ENCODE results near the gene GPRC5C. TPM values are rescaled to one million over a fixed set of nuclear protein-coding genes. Genes with fewer than 3 reads are reported as not detected.
A peak's percentile ranks its signal among the peaks of the same experiment; 100 is the strongest.

Gene GPRC5C
- total and polyA plus RNA-seq, 9 of the 15 experiments (the other 6 are each of a cell fraction or from before 2014, with no cell fraction given), result 0.28 to 9.0 (median 4.1) TPM

DNA sequence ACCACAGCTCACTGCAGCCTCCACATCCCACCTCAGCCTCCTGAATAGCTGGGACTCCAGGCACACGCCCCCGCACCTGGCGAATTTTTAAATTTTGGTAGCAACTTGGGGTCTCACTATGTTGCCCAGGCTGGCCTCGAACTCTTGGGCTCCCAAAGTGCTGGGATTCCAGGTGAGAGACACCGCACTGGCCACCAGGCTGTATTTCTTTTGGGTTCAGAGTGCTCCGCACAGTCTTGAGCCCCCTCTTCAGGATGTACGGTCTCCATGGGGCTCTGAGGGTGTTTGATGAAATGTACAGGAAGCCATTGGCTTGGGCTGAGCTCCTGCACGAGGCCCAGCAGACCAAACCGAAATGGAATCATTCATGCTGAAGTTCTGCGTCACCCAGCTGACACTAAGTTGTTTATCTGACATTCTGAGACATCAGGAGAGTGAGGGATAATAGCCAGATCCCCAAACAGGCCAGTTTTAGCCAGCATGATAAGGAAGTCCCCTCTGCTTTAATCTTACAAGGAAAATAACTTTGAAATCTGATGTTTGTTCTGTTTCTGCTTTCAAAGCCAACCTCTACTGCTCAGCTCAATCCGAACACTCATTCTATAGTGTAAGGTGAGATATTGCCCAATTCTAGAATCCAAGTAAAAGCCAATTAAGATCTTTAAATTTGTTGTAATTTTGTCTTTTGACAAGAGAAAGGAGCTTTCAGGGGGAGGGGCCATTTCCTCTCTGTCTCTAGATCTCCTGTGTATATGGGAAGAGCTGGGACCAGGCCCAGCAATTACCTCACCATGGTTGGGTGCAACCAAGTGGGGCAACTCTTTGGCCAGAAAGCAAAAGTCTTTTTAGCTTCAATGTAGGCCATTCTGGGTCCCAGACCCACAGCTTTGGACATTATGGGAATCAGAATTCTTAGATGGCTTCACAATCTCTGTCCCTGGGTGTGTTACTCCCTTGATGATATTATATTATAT is 40.9 kb upstream of the GPRC5C start (continued):
- 0 out of 2 replicates have a peak, but pooled peaks have one; percentile 35 for TF ChIP-seq CEBPB (tag; IDR thresholded peaks at IDR 0.05)
- TF ChIP-seq, protein P1, sequence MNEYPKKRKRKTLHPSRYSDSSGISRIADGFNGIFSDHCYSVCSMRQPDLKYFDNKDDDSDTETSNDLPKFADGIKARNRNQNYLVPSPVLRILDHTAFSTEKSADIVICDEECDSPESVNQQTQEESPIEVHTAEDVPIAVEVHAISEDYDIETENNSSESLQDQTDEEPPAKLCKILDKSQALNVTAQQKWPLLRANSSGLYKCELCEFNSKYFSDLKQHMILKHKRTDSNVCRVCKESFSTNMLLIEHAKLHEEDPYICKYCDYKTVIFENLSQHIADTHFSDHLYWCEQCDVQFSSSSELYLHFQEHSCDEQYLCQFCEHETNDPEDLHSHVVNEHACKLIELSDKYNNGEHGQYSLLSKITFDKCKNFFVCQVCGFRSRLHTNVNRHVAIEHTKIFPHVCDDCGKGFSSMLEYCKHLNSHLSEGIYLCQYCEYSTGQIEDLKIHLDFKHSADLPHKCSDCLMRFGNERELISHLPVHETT (CRISPR knock-in tag; conservative IDR thresholded peaks at IDR 0.05 in 1 of 2, IDR thresholded peaks at IDR 0.05 in 1 of 2), result 0 out of 4 replicates have a peak, but pooled peaks of 1 of the 2 experiments have one; percentile 44
- no peak for TF ChIP-seq ATF1 (CRISPR knock-in tag; IDR thresholded peaks at IDR 0.05)
- 0 out of 2 replicates have a peak, but pooled peaks have one; percentile 23 for TF ChIP-seq ATF1 (tag; IDR thresholded peaks at IDR 0.05)

DNA sequence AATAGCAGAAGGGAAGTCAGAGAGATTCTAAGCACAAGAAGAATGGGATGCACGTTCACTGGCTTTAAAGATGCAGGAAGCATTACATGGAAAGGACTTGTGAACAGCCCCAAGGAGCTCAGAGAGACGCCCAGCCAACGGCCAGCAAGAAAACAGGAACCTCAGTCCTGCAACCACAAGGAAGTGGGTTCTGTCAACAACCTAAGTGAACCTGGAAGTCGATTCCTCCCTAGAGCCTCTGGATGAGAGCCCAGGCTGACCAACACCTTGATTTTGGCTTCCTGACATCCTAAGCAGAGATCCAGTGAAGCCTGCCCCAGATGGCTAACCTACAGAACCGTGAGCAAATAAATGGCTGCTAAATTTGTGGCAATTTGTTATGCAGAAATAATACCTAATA is 40.1 kb upstream of the GPRC5C start:
- Histone ChIP-seq H3K36me3 (ENCODE audit: control insufficient read depth, insufficient read depth, low read length) (no peaks in the 10 kb centered on the region), H3K9me3 (replicated peaks; ENCODE audit: control insufficient read depth, insufficient read depth, low read depth, low read length) (no peaks in the 10 kb centered on the region; the same call in 1 of the 2 replicates), H3K9me1 (ENCODE audit: control insufficient read depth, insufficient read depth, low read length) (no peaks in the 10 kb centered on the region), H3K27me3 (ENCODE audit: control insufficient read depth in 2 of 2, insufficient read depth in 2 of 2, low read length in 2 of 2) (peaks cover 21 to 28% of the 10 kb centered on the region in 2 experiments; a peak in 4 of 5 replicates), H3K27ac (ENCODE audit: extremely low read depth, low read depth, low read length) (no peak overlapping the region), H4K20me1 (replicated peaks; ENCODE audit: control insufficient read depth, insufficient read depth, low read length) (no peaks in the 10 kb centered on the region), H3K4me2 (ENCODE audit: insufficient read depth, low read length) (no peak overlapping the region), H3K79me2 (ENCODE audit: control insufficient read depth, insufficient read depth, low read length) (no peaks in the 10 kb centered on the region), H3K4me3 (no peak overlapping the region), H2AFZ (ENCODE audit: low read depth, low read length) (no peak overlapping the region), H3K9ac (ENCODE audit: insufficient read depth in 1 of 2, low read depth in 2 of 2, low read length in 2 of 2) (no peak overlapping the region), H3K4me1 (replicated peaks in 1 of 2; ENCODE audit: control insufficient read depth in 2 of 2, insufficient read depth in 2 of 2, low read length in 2 of 2) (peaks cover 0 to 11% of the 10 kb centered on the region in 2 experiments; a peak in 3 of 5 replicates)
- in situ Hi-C loops (cut with MboI), result no loop called here
- FAIRE-seq (no peak), DNase-seq (ENCODE audit: extremely low read depth in 1 of 4, low spot score in 3 of 4) (no peak), ATAC-seq (no peak)
- CTCF ChIA-PET (ENCODE audit: low intra/inter-chr PET ratio), result no interaction called here
- WGBS (ENCODE audit: insufficient coverage, low coverage, missing lambda C conversion rate), result 3% methylated on average over 5 of the region's 5 CpGs
- TF ChIP-seq BRCA1 (IDR thresholded peaks at IDR 0.05), result no peak
- no peak for TF ChIP-seq BRCA1 (CRISPR knock-in tag; IDR thresholded peaks at IDR 0.05)
- no peak for TF ChIP-seq NR1H2 (CRISPR knock-in tag; IDR thresholded peaks at IDR 0.05)
- no peak for TF ChIP-seq ZNF3 (CRISPR knock-in tag; IDR thresholded peaks at IDR 0.05)
- TF ChIP-seq, protein P2, sequence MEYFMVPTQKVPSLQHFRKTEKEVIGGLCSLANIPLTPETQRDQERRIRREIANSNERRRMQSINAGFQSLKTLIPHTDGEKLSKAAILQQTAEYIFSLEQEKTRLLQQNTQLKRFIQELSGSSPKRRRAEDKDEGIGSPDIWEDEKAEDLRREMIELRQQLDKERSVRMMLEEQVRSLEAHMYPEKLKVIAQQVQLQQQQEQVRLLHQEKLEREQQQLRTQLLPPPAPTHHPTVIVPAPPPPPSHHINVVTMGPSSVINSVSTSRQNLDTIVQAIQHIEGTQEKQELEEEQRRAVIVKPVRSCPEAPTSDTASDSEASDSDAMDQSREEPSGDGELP (CRISPR knock-in tag; IDR thresholded peaks at IDR 0.05; ENCODE audit: borderline replicate concordance), result no peak
- TF ChIP-seq KHSRP (IDR thresholded peaks at IDR 0.05), result no peak
- no peak for TF ChIP-seq ZBTB1 (CRISPR knock-in tag; IDR thresholded peaks at IDR 0.05; ENCODE audit: borderline replicate concordance, low read depth)
- intact Hi-C loops (cut with micrococcal nuclease), result no loop called here
- POLR2A ChIA-PET, result interaction anchor here (1.2 kb wide), 1 partner anchor 21 kb away, joined by 4 read pairs; no protein-coding TSS in a partner anchor
- BruUV-seq (replicated peaks), result no TSS peak
